ENCODE data around the gene NOC4L.

Gene NOC4L

GRCh38 chr12:132201391-132202120, 57.3 kb downstream of the NOC4L start:
- DNase-seq, result no peak

Data from NCI-H2029 treated with DMSO at 0.1 percent for 48 hours (cell line).